DMS53 treated with DMSO at 0.1 percent for 48 hours (cell line): ENCODE measurements around the gene EIF2B2.

Experiments used
- DNase-seq: peaks from one replicate; lab custom pipeline; 2025; ENCODE audit not compliant: unreplicated experiment; lab: John Stamatoyannopoulos, UW

EIF2B2 gene

DNA sequence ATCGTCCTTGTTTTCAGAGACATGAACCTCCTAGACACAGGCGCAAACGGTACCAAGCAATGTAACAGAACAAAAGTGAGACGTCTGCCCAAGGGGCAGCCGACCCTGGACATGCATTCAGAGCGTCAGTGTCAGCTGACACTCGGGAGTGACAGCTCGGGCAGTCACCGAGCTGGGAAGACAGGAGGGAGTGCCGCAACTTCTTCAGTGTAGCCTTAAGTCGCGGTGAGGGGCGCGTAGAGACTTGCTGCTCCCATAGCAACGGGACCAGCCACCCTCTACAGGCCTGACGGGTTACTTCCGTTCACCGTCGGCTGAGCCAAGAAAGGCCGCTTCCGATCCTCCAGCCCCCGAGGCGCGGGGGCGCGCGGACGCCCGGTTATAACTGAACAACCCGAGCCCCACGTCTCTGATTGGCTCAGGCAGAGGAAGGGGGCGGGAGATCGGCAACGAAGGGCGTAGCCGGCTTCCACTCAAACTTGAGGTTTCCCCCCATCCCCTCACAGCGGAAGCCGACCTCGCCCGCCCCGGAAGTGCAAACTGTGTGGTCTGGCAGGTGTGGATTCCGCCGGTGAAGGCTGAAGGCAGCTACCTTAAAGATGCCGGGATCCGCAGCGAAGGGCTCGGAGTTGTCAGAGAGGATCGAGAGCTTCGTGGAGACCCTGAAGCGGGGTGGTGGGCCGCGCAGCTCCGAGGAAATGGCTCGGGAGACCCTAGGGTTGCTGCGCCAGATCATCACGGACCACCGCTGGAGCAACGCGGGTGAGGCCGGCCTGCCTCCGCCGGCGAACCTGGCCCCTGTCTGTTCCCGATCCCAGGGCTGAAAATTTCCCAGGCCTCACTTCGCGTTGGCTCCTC lies at the start of gene EIF2B2:
TSS of gene EIF2B2 (plus strand) at position 530 of the 858 bp plus-strand sequence. CDS start at position 600, 70 bp downstream.
- peak; percentile 84 for DNase-seq

DNA sequence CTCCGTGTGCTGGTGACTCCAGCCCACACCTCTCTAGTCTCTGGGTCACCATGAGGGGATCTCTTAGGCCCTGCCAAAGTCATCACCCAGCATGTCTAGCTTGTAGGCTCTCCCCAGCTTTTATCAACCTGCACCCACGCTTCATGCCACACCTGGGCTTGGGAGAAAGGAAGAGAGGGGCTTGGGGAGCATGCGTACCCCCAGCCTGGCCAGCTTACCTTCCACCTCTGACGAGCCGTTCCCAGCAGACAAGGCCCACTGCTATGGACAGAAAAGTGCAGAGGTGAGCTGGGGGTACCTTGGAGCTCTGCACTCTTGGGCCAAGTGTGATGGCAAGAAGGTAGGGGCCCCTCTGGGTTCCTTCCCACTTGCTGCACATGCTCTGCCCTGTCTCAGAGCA lies 49.0 kb upstream of the EIF2B2 start:
- DNase-seq: no peak

DNA sequence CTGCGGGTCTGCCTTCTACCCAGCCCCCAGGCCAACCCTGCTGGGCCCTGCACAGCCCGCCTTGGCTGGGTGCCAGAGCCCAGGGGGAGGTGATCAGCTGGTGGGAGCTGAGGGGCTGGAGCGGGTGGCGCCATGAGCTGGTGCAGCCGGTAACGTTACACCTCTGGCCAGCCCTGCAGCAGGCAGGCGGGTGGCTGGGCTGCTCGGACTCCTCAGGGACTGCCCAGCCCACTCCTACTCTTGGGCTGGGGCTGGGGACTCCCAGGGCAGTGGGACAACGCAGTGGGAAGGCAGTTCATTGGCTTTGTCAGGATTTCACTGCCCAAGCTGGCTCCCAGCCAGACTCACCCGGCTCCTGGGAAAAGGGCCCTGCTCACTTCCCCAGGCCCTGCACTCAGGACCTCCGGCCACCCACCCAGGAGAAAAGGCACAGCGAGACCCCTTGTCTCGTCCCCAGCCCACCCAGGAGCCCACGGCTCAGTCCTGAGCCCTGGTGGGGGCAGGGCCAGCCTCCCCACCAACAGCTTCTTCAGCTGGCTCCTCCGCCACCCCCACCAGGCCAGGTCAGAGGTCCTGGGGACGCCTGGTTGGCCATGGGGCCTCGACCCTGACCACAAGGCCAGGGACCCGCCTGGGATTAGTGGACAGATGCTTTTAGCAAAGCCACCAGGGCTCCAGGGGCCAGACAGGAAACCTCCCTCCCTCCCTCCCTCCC lies 48.3 kb upstream of the EIF2B2 start:
- DNase-seq: no peak

DNA sequence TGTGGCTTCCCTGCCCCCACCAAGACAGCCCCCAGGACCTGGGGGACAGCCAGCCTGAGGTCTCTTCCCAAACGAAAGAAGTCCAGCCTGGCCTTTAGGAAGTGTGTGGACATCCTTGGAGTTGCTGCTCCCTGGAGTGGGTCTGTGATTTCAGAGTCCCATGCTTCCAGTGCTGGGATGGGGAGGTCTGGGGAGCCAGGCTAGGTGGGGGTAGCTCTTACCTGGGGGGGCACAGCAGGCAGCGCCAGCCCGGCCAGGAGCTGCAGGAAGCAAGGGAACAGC lies 47.8 kb upstream of the EIF2B2 start:
- no peak for DNase-seq

DNA sequence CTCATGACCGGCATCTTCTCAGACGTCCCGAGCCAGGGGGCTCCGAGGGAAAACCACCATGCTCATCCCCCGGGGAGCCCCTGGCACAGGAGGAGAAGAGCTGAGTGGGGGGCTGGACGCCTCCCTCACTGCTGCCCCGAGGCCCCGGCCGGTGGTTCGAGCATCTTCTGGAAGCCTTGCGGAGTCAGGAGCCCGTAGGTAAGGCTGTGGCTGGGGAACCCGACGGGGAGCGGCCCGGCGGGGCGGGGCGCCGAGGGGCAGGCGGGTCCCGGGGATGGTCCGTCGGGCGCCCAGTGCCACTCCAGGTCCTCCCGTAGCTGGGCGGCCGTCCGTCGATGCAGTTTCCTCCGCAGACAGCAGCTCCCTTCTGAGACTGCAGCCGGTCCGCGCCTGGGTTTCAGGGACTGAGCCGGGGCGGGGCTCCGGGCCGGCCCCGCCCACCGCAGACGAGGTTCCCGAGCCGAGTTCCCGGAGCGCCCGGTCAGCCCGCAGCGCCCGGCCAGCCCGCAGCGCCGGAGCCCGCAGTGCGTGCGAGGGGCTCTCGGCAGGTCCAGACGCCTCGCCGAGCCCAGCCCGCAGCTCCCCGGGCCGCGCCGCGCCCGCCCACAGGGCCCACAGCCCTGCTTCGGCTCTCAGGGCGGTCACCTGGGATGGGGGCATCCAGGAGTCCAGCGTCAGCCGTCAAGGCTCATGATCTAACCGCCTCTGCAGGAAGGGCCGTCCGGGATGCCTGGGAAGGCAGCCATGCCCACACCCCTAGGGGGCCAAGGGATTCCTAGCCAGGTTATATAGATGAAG lies 47.3 kb upstream of the EIF2B2 start, which contains the start of gene PGF:
TSS of gene PGF (minus strand) at position 369 of the 798 bp plus-strand sequence. CDS start at position 14, 355 bp downstream.
- DNase-seq: peak; percentile 31

DNA sequence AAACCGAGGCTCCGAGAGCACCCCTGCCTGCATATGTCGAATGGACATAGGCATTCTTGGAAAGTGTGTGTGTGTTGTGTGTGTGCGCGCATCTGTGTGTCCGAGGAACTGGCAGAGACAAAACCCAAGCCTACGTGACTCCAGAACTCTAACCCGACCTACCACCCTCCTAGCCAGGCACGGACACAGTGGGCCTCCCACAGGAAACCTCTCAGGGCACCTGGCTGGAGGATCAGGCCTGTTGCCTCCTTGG lies 46.8 kb upstream of the EIF2B2 start:
- no peak for DNase-seq

DNA sequence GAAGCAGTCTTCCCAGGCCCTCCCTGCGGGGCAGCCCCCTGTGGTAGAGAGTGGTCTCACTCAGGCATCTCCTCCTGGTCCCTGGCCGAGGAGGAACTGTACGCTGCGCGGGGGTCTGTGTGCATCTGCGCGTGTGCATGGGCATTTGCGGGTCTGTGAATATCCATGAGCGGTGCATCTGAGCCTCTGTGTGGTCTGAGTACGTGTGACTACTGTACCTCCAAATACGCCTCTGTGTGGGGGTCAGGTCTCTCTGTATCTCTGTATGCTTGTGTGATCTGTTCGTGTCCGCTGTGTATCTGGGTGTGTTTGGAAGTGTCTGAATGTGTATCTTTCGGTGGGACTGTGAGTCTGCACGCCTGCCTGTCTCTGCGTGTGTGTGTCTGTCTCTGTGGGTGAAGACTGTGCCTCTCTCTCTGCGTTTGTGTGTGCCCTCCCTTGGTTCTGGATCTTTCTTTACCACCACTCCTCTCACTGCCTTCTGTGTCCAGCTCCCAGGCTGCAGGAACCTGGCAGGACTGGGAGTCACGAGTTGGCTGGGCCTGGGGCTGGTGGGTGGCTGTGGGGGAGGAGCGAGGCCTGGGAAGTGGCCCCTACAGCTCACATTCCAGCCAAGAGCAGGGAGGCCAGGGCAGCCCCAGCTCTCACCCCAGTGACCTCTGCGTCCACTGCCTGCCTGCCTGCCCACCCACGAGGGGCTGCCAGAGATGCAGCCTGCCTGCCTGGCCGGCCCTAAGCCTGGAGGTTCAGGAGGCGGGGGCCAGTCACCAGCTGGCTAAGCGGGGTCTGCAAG lies 46.2 kb upstream of the EIF2B2 start:
- DNase-seq: no peak

DNA sequence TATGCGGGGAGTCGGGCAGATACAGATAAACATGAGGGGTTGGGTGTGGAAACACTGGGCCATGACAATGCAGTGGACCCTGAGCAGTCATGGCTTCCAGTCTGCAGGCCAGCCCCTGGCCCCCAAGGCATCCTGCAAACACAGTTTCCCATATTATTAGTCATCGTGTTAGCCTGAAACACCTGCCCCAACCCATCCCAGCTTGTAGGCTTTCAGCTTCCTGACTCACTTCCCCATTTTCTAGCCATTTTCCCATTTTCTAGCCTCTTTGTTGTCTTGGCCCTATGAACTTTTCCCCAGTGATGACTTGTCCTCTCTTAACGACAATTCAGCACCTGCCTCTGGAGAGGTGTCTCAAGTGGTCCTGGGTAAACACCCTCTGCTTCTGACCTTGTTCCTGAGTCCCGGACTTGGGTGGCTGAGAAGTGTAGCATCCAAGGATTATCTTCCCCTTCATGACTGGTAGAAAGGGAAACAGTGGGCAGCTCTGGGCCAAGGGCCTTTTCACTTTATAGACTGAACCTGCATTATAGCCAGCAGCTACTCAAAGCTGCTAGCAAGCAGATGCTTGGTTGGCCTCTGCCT lies 43.0 kb upstream of the EIF2B2 start:
- peak; percentile 13 for DNase-seq

DNA sequence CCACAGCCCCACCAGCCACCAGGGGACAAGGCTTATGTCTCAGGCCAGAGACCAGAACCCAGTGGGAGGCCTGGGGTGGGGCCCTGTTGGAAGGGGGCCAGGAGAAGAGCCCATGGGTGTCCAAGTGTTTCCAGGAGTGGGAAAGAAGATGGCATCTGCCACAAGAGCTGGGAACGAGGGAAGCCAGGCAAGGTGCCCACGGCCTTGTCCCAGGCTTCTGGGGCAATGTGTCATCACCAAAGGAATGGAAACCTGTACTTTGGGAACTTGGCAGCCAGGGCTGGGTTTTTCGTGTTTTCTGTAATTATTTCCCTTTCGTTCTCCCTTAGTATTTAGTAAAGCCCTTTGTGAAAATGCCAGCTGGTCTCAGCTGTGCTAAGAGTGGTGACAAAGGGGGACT lies 42.0 kb upstream of the EIF2B2 start:
- DNase-seq: no peak

DNA sequence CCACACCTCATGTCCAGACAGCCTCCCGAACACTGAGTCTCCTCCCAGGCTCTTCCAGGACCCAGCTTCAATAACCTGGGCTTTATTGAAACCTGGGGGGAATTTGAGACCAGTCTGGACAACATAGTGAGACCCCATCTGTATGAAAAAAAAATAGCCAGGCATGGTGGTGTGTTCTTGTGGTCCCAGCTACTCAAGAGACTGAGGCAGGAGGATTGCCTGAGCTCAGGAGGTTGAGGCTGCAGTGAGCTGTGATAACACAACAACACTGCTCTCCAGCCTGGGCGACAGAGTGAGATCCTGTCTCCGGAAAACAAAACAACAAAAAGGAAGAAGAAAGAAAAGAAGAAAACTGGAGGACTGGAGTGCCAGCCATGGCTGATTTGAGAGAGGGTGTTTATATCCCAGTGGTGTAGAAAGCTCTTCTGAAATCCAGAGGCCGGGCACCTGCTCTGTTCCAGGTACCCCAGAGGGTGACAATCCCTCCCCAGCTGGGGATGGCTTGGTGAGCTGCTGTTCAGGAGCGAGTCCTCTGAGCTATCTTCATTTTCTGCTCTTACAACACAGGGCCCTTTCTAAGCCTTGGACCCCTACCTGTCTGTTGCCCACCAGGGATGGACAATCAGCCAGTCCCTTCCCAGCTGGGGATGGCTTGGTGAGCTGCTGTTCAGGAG lies 41.3 kb upstream of the EIF2B2 start:
- no peak for DNase-seq

DNA sequence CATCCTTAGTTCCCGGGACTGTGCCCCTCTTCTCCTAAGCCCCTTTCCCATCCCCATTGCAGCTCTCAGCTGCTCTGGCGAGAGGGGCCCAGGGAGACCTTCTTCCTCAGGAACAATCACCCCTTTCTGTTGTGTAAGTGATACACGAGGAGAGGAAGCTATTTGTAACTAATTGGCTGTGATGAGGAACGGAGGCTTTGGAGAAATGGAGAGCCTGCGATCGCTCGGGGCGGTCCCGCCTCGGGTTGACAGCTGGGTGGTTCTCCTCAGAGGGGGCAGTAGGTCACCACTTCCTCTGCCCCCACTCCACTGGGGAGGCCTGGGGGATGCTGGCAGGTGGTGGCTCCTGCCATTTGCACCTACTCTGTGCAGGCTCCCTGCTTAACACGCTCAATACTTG lies 40.7 kb upstream of the EIF2B2 start:
- DNase-seq: no peak

DNA sequence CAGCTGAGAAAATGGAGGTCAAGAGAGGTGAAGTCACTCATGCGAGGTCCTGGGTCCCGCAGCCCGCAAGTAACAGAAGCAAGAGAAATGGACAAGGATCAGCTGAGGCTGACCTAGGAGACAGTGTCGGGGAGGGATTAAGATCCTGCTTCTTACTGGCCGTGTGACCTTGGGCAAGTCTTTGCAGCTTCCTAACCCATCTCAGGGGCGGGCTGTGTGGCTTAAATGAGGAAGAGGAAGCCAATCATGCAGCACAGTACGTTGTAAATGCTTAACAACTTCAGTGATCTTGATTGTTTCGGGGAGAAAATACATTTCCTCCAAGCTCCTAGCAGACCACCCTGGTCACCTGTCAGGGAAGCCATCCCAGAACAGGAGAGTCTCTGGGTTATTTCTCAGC lies 40.2 kb upstream of the EIF2B2 start:
- no peak for DNase-seq

DNA sequence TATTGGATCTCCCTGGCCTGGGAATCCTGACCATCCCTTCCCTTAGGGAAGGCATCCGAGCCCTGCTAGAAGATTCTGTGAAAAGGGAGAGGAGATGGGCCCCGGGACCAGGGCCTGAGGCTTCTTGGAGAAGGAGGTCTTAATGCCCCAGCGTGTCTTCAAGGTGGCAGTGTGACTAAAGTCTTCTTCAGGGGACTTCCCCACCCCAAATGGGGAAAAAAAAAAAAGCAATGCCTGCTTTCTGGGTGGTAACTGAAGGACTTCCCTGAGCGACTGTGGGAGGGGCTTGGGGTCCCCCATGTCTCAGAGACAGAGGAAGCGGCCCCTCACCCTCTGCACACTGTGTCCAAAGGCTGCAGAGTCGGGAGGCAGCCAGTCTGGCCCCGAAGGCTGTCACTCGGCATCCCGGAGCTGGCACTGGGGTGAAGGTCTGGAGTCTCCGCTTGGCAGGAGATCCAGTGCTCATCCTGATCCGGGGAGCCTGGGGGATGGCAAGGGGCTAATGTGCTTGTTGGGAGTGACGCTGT lies 39.5 kb upstream of the EIF2B2 start:
- DNase-seq: no peak

DNA sequence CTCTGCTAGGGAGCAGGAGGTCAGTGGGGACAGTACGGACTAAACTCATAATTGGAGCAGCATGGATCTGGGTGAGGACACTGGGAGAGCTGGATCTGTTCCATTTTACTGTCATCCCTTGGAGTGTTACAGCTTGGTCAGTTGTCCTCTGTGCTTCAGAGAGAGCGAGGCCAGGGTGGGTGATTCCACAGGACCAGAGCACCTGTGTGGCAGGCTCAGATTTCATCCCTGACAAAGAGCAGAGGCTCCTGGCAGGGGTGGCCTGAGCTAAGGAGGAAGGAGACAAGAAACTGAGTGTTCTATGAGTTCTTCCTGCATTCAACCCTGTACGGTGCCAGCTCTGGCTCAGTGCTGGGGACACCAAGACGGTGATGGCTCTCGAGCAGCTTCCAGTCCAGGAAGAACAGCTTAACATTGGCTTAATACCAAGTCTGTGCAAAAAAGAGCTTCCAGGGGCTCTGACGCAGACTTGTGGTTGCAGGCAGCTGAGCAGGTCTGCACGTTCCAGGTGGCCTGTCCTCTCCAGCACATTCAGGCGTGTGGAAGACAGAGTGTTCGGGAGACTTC lies 38.9 kb upstream of the EIF2B2 start:
- no peak for DNase-seq

DNA sequence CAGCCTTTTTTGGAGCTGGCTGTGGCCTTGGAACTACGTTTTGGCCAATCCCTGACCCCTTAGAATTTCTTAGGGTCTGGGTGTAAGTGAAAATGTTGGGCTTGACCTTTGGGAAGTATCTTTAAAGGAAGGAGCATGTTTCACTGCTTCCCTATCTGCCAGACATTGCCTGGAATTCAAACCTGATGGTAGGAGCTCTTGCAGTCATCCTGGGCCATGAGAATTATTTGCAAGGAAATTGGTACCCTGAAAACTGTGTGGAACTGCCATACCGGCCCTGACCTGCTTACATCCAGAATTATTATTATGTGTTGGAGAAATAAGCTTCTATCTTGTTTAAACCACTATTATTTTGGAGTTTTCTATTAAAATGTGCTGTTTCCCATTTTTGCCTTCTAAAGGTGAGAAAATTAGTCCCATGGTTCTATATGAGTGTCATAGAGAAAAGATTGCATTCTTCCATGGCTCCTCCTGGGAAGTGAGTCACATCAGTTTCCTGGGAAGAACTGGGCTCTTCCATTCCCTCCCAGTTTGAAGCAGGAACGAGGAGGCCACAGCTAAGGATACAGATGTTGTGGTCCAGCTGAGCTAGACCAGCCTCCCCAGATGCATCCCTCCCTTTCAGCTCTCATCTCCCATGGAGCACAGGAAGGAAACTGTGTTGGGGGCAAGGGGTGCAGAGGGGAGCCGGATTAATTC lies 37.8 kb upstream of the EIF2B2 start:
- DNase-seq: no peak

DNA sequence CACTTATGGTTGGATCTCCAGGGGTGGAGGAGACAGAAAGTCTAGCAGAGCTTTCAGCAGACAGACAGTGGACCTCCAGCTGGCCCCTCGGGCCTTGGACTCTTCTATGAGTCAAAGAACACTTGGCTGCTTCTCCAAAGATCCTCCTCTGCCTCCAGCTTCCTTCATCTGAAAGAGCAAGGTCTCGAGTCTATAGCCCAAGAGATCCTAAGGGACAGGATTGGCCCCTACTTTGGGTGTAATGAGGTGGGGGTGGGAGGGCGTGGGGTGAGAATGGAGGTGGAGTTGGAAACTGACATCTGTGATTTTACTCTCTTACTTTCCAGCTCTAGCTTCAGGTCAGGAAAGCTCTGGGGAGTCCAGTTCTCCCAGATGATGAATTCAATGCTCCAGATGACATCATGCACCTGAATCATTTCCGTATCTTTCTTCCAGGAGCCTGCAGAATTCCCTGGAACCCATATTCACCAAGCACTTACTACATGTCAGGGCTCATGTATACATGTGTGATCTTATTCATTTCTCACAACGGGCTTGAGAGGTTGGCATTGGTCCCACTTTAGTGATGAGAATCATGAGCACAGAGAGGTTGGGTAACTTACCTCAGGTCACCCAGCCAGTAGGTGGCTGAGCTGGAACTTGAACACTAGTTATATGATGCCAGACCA lies 37.1 kb upstream of the EIF2B2 start:
- DNase-seq: no peak

DNA sequence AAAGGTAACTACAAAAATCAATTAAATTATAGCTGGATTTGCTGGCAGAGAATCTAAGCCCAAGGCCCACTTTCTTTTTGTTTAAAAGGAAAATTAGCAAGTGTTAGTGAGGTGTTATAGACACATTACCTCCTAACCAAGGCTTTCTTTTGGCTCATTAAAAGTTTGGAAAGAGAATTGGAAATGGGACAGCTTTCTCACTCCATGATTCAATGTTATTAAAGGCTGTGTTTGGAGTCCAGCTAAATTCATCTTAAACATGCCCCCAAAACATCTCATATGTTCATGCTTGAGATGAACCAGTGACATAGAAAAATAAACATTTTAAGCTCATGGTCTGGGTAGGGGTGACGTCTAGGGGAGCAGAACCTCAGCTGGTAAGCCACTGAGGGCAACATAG lies 33.9 kb upstream of the EIF2B2 start:
- DNase-seq: no peak

DNA sequence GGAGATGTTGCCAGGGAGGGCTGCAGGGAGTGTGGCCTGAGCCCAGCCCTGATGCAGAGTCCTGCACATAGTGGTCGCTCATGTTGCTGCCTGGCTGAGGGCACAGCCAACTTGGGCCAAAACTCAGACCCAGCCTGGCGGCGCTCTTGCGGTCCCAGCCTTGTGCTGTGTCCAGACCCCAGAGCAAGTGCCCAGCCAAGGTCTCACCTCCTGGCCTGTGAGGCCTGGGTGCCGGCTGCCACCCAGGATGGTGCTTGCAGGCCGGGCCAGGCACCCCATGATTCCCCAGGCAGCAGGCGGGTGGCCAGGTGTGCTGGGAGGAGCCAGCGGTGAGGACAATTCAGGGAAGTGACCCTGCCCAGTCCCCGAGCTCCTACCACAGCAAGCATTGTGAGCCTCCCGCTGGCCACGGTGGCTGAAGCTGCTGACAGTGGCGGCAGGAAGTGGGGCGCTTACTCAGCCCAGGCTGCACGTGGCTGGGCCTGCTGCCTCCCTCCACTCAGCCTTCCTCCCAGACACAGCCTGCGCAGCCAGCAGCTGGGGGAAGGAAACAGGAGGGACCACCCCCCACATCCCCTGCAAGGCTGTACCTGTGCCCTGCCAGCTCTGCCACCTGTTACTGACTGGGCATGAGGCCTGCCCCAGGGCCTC lies 29.6 kb upstream of the EIF2B2 start:
- DNase-seq: no peak
